Neural cell (in vitro differentiated cells): Measurements from ENCODE around the gene RHBDF2.

Experiments used
- EZH2 ChIP-seq: fragments of 200-600, 300-800 bp; shearing (Covaris generic), sonication (generic); IDR thresholded peaks from 2 replicates; pipeline ENCODE4 v1.6.1; 2014; ENCODE audit warnings: antibody characterized with exemption, low read length, borderline replicate concordance, mild to moderate bottlenecking; ENCODE audit not compliant: insufficient read depth, poor library complexity, severe bottlenecking
- POLR2AphosphoS5 ChIP-seq: IDR thresholded peaks from 2 replicates; pipeline ENCODE4 v1.6.1; 2012
- TF ChIP-seq, protein P1 (sequence below): fragments of 450-650 bp; IDR thresholded peaks from 2 replicates; pipeline ENCODE4 v1.5.1; 2014; ENCODE audit warnings: antibody characterized with exemption, mild to moderate bottlenecking, moderate library complexity; ENCODE audit not compliant: poor library complexity, severe bottlenecking
- TF ChIP-seq, protein P2 (sequence below): IDR thresholded peaks from 2 replicates; pipeline ENCODE4 v1.6.1; 2012; ENCODE audit warnings: borderline replicate concordance

- TF ChIP-seq, protein P1, sequence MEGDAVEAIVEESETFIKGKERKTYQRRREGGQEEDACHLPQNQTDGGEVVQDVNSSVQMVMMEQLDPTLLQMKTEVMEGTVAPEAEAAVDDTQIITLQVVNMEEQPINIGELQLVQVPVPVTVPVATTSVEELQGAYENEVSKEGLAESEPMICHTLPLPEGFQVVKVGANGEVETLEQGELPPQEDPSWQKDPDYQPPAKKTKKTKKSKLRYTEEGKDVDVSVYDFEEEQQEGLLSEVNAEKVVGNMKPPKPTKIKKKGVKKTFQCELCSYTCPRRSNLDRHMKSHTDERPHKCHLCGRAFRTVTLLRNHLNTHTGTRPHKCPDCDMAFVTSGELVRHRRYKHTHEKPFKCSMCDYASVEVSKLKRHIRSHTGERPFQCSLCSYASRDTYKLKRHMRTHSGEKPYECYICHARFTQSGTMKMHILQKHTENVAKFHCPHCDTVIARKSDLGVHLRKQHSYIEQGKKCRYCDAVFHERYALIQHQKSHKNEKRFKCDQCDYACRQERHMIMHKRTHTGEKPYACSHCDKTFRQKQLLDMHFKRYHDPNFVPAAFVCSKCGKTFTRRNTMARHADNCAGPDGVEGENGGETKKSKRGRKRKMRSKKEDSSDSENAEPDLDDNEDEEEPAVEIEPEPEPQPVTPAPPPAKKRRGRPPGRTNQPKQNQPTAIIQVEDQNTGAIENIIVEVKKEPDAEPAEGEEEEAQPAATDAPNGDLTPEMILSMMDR, result no peak
- TF ChIP-seq POLR2AphosphoS5 (no peak), EZH2 (no peak)
- TF ChIP-seq, protein P2, sequence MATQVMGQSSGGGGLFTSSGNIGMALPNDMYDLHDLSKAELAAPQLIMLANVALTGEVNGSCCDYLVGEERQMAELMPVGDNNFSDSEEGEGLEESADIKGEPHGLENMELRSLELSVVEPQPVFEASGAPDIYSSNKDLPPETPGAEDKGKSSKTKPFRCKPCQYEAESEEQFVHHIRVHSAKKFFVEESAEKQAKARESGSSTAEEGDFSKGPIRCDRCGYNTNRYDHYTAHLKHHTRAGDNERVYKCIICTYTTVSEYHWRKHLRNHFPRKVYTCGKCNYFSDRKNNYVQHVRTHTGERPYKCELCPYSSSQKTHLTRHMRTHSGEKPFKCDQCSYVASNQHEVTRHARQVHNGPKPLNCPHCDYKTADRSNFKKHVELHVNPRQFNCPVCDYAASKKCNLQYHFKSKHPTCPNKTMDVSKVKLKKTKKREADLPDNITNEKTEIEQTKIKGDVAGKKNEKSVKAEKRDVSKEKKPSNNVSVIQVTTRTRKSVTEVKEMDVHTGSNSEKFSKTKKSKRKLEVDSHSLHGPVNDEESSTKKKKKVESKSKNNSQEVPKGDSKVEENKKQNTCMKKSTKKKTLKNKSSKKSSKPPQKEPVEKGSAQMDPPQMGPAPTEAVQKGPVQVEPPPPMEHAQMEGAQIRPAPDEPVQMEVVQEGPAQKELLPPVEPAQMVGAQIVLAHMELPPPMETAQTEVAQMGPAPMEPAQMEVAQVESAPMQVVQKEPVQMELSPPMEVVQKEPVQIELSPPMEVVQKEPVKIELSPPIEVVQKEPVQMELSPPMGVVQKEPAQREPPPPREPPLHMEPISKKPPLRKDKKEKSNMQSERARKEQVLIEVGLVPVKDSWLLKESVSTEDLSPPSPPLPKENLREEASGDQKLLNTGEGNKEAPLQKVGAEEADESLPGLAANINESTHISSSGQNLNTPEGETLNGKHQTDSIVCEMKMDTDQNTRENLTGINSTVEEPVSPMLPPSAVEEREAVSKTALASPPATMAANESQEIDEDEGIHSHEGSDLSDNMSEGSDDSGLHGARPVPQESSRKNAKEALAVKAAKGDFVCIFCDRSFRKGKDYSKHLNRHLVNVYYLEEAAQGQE, result no peak
These were observed 23.1 kb downstream of the RHBDF2 start for GRCh38 chr17:76478097-76478496.
